SHP77 treated with DMSO at 0.1 percent for 48 hours (cell line): ENCODE measurements around the gene SLC25A34.

ENCODE experiments used
- DNase-seq: peaks from one replicate; lab custom pipeline; 2025; lab: John Stamatoyannopoulos, UW

Gene SLC25A34

GRCh38 chr1:15753776-15754175 lies 17.7 kb downstream of the SLC25A34 start:
- DNase-seq: no peak

- no peak for DNase-seq
These were observed 19.1 kb downstream of the SLC25A34 start for GRCh38 chr1:15755021-15755645.

GRCh38 chr1:15755646-15756040 lies 19.6 kb downstream of the SLC25A34 start:
- no peak for DNase-seq

GRCh38 chr1:15756143-15757015 lies 20.3 kb downstream of the SLC25A34 start:
- DNase-seq: peak; percentile 25

- DNase-seq: no peak
These were observed 21.0 kb downstream of the SLC25A34 start for GRCh38 chr1:15757016-15757543.

- DNase-seq: no peak
These were observed 21.7 kb downstream of the SLC25A34 start for GRCh38 chr1:15757575-15758342.

- DNase-seq: no peak
These were observed 22.4 kb downstream of the SLC25A34 start, which contains the start of gene FBLIM1 for GRCh38 chr1:15758343-15758931. Gene FBLIM1, plus strand, starts transcription at chr1:15758795. Its CDS starts 6,189 bp downstream, at chr1:15764984.

GRCh38 chr1:15758953-15759661 lies 23.0 kb downstream of the SLC25A34 start:
- DNase-seq: no peak

GRCh38 chr1:15760520-15761211 lies 24.6 kb downstream of the SLC25A34 start:
- no peak for DNase-seq

GRCh38 chr1:15761366-15762128 lies 25.5 kb downstream of the SLC25A34 start:
- no peak for DNase-seq

GRCh38 chr1:15762546-15762945 lies 26.5 kb downstream of the SLC25A34 start:
- no peak for DNase-seq

GRCh38 chr1:15764269-15764764 lies 28.3 kb downstream of the SLC25A34 start:
- DNase-seq: no peak

GRCh38 chr1:15764890-15765289 lies 28.8 kb downstream of the SLC25A34 start:
- DNase-seq: no peak

GRCh38 chr1:15765495-15766194 lies 29.6 kb downstream of the SLC25A34 start:
- DNase-seq: no peak

GRCh38 chr1:15767941-15768340 lies 31.9 kb downstream of the SLC25A34 start:
- no peak for DNase-seq

GRCh38 chr1:15768388-15768787 lies 32.3 kb downstream of the SLC25A34 start:
- no peak for DNase-seq

- no peak for DNase-seq
These were observed 34.4 kb downstream of the SLC25A34 start for GRCh38 chr1:15770313-15770962.

GRCh38 chr1:15771836-15772515 lies 35.9 kb downstream of the SLC25A34 start:
- DNase-seq: no peak
